Subcutaneous abdominal adipose tissue (tissue), 5 donors: Measurements from ENCODE around the gene ADCY4.
A peak's percentile ranks its signal among the peaks of the same experiment; 100 is the strongest.

Source experiments
- H3K27ac ChIP-seq: one replicate; pipeline ENCODE4 v1.7.0; 2013; ENCODE audit warnings: low read depth, mild to moderate bottlenecking, inconsistent platforms, low read length, moderate library complexity
- H3K27me3 ChIP-seq, 5 donors: one replicate each; pipeline ENCODE4 v1.7.0; 2013; ENCODE audit warnings: low read length in 5 of 5, inconsistent platforms in 1 of 5; ENCODE audit not compliant: control insufficient read depth in 5 of 5, insufficient read depth in 4 of 5
- H3K36me3 ChIP-seq, 5 donors: one replicate each; pipeline ENCODE4 v1.7.0; 2013; ENCODE audit warnings: low read length in 5 of 5; ENCODE audit not compliant: control insufficient read depth in 5 of 5, insufficient read depth in 5 of 5
- H3K4me1 ChIP-seq, 5 donors: one replicate each; pipeline ENCODE4 v1.7.0; 2013; ENCODE audit warnings: low read length in 5 of 5, mild to moderate bottlenecking in 3 of 5, moderate library complexity in 1 of 5; ENCODE audit not compliant: control insufficient read depth in 5 of 5, insufficient read depth in 5 of 5
- H3K4me3 ChIP-seq, 5 donors: one replicate each; pipeline ENCODE4 v1.7.0; 2013; ENCODE audit warnings: low read length in 5 of 5, low read depth in 1 of 5
- H3K9ac ChIP-seq, 5 donors: one replicate each; pipeline ENCODE4 v1.7.0; 2013; ENCODE audit warnings: low read length in 5 of 5, mild to moderate bottlenecking in 4 of 5, moderate library complexity in 3 of 5
- H3K9me3 ChIP-seq, 5 donors: one replicate each; pipeline ENCODE4 v1.7.0; 2013; ENCODE audit warnings: low read length in 5 of 5; ENCODE audit not compliant: control insufficient read depth in 5 of 5
- donor health status: healthy.
- donor health status: healthy.
- donor health status: healthy.
- donor health status: healthy.
- donor health status: healthy.

ADCY4 gene

DNA sequence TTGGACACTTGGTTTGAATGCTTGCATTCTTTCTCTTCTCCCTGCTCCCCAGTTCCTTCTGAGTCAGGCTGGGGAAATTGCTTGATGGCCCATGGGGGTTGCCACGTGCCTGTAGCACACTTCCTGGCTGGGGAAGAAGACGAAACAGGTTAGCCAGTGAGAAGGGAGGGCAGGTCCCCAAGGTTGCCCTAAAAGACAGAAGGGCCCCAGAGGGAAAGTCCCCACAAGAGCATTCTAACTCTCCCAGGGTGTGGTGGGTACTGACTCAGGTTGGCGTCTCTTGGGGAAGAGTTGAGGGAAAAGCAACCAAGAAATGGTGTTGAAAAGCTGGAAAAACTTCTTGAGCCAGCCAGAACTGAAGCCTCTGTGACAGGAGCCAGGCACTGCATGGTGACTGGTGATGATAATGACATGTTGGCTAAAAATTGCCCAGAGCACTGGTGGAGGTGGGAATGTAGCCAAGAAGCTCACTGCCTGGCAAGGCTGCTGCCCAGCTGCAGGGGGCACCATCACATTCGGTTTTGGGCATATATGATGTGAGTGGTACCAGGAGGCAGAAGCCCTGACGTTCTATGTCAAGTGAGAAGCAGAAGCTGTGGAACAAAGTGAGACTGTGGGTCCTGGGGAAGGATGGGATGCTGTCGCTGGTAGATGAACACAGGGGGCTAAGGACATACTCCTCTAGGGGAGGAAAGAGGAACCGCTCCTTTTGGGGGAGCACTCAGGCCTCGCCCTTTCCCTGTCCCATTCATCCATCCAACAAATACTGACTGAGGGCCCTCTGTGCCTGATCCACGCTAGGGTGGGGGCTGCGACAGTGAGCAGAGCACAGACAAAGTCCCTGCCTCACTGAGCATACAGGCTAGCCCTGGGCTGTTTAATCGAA, 55.3 kb downstream of the ADCY4 start:
- H3K4me3 ChIP-seq: no peak overlapping the region
- H3K9me3 ChIP-seq: no peaks in the 10 kb centered on the region
- H3K27ac ChIP-seq: no peak overlapping the region
- H3K36me3 ChIP-seq: no peaks in the 10 kb centered on the region
- H3K4me1 ChIP-seq: peaks cover 3 to 78% (median 66%) of the 10 kb centered on the region in 5 donors
- no peaks in the 10 kb centered on the region for H3K27me3 ChIP-seq
- H3K9ac ChIP-seq: no peak overlapping the region

DNA sequence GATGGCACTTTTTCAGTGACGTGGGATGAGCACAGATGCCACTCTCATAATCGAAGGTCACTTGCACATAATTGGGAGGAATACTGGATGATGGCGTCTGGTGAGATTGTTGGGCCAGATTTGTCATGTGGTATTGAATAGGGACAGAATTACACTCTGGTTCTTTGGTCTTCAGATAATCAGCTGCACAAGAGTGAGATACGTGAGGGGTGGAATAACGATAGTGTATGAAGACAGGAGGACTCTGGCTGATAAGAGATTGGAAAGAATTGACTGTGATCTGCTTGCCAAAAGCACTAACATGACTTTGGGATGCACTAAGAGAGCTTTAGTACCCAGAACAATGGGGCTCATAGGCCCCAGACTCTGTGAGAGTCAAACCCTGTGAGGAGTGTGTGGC, 56.4 kb downstream of the ADCY4 start:
- Histone ChIP-seq H3K27ac (peak overlapping the region; percentile 51), H3K9ac (no peak overlapping the region), H3K36me3 (no peaks in the 10 kb centered on the region), H3K27me3 (no peaks in the 10 kb centered on the region), H3K9me3 (no peaks in the 10 kb centered on the region), H3K4me1 (peaks cover 3 to 77% (median 66%) of the 10 kb centered on the region in 5 donors), H3K4me3 (no peak overlapping the region)

DNA sequence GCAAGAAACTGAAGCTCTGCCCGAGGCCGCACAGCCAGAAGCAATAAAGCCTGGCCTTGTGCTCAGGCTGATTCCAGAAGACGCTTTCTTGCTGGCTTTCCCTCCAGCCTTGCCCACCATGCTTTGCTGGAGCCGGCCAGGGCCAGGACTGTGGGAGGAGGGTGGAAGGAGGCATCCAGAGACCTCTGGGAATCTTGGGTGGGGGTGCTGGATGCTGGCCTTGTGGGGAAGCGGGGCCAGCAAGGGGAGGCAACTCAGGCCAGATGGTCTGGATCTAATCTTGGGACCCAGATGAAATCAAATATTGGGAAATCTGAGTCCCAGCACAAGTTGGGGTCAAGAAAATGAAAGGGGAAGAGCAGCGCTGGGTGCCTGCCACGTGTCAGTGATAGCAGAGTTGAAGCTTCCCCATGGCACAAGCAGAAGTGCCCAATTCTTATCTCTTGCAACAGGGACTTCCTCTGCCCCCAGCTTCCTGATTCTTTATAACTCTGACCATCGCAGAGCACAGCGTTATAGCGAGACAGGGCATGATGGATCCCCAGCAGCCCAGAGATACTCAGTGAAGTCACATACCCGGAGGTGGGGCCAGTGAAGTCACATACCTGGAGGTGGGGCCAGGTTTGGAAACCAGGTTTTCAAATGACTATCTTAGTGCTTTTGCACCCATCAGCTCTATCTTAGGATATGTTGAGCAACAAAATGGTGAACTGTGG, 57.1 kb downstream of the ADCY4 start:
- Histone ChIP-seq H3K9ac (peak overlapping the region in 1 of 5 donors; percentile 9), H3K4me1 (peaks cover 3 to 81% (median 68%) of the 10 kb centered on the region in 5 donors), H3K9me3 (no peaks in the 10 kb centered on the region), H3K27me3 (no peaks in the 10 kb centered on the region), H3K27ac (peak overlapping the region; percentile 51), H3K4me3 (peak overlapping the region in 1 of 5 donors; percentile 31), H3K36me3 (no peaks in the 10 kb centered on the region)

DNA sequence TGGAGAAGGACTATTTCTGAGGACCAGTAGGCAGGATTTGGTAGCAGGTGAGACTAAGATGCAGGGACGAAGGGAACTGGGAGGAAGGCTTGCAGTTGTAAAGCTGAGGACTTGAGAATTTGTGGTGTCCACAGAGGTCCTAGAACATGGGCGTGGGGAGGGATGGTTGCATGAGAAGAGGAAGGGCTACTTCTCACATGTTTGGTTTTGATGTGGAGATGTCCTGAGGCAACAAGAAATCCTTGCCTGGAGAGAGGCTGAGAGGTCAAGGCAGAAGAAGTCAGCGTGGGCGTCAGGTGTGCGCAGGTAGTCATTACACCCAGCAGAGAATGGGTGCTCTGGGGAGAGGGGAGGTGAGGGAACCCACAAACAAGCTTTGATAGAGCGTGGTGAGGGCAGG, 57.8 kb downstream of the ADCY4 start:
- no peak overlapping the region for H3K9ac ChIP-seq
- H3K4me1 ChIP-seq: peaks cover 3 to 79% (median 75%) of the 10 kb centered on the region in 5 donors
- H3K4me3 ChIP-seq: peak overlapping the region in 1 of 5 donors; percentile 31
- no peaks in the 10 kb centered on the region for H3K36me3 ChIP-seq
- peak overlapping the region; percentile 51 for H3K27ac ChIP-seq
- no peaks in the 10 kb centered on the region for H3K27me3 ChIP-seq
- no peaks in the 10 kb centered on the region for H3K9me3 ChIP-seq

DNA sequence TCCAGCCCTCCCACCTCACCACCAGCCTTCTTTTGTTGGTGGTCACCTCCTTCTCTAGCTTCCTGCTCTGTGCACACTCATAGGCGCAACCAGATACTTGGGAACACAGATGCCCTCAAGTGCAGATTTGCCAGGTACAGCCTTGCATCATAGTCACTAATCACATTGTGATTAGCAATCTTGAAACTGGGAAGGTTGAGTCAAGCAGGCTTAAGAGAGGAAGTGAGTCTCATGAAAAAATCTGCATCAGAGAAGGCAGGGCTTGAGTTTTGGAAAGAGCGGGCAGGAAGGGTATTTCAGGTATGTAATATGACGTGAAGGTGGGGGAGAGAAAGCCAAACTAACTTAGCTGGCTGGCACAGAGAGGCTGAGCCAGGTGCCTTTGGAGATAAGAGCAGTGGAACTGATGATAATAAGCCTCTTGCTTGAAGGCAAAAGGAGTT, 60.7 kb downstream of the ADCY4 start:
- H3K27ac ChIP-seq: peak overlapping the region; percentile 64

DNA sequence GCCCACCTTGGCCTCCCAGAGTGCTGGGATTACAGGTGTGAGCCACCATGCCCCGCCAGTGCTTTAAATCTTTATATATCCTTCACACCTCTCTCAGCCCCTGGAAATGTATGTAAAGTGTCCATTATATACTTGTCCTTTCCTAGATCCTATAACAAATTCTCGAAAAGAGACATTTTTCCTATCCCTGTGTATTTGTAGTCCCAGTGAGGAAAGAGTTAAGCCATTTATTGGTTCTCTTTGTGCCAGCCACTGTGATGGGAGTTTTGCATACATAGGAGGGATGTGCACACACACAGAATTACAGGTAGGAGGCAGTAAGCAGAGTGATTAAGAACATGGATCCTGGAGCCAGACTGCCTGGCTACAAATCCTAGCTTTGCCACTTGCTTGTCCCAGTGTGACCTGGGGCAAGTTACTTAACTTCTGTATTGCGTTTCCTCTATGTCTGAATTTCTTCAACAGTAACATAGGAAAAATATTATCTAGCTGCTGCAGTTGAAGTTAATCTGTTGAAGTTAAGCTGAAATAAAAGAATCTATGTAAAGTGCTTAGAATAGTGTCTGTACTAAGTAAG, 61.4 kb downstream of the ADCY4 start:
- Histone ChIP-seq H3K36me3 (peaks cover 0 to 16% (median 11%) of the 10 kb centered on the region in 5 donors), H3K9me3 (no peaks in the 10 kb centered on the region), H3K4me1 (peaks cover 4 to 65% (median 61%) of the 10 kb centered on the region in 5 donors), H3K9ac (no peak overlapping the region), H3K27me3 (no peaks in the 10 kb centered on the region), H3K4me3 (no peak overlapping the region), H3K27ac (peak overlapping the region; percentile 64)

More for the DNA sequence above, 60.7 kb downstream of the ADCY4 start:
- Histone ChIP-seq H3K27me3 (no peaks in the 10 kb centered on the region), H3K4me1 (peaks cover 4 to 71% (median 67%) of the 10 kb centered on the region in 5 donors), H3K9ac (no peak overlapping the region), H3K36me3 (peaks cover 0 to 10% (median 7%) of the 10 kb centered on the region in 5 donors), H3K9me3 (no peaks in the 10 kb centered on the region), H3K4me3 (no peak overlapping the region)

DNA sequence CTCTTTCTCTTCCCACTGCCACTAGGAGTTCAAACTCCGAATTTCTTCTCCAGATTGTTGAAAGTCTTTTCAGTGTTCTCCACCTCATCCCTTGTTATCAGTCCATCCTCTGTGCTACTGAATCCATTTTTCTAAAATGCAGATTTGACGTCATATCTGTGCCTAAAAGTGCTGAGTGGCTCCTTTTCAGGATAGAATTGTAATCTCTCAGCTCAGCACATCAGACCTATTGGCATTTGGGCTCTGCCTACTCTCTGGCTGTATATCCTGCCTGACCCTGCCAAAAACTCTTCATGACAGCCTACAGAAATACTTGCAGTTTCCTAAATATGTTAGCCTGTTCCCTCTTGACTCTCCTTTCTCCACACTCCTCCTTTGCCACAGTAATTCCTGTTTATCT, 62.4 kb downstream of the ADCY4 start:
- Histone ChIP-seq H3K27me3 (no peaks in the 10 kb centered on the region), H3K27ac (no peak overlapping the region), H3K9me3 (no peaks in the 10 kb centered on the region), H3K4me1 (peaks cover 4 to 54% (median 51%) of the 10 kb centered on the region in 5 donors), H3K36me3 (peaks cover 0 to 26% (median 20%) of the 10 kb centered on the region in 5 donors), H3K4me3 (no peak overlapping the region), H3K9ac (no peak overlapping the region)

DNA sequence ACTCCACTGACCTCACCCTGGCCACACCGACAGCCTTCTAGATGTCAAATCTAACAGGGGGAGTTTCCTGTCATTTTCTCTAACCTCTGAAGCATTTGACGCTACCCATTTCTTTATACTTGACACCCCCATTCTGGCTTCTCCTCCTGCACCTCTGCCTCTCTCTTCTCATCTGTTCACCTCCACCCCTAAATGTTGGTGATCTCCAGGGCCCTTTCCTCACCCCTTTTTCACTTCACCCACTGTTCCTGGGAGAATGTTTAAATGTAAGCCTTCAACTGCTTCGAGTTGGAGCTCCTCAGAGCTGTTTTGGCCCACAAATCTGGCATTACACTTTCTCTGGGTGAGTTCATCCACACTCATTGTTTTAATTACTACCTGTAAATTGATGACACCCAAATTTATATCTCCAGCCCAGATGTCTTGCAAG, 63.0 kb downstream of the ADCY4 start:
- H3K9ac ChIP-seq: peak overlapping the region; percentile 42 to 97 (median 95)

DNA sequence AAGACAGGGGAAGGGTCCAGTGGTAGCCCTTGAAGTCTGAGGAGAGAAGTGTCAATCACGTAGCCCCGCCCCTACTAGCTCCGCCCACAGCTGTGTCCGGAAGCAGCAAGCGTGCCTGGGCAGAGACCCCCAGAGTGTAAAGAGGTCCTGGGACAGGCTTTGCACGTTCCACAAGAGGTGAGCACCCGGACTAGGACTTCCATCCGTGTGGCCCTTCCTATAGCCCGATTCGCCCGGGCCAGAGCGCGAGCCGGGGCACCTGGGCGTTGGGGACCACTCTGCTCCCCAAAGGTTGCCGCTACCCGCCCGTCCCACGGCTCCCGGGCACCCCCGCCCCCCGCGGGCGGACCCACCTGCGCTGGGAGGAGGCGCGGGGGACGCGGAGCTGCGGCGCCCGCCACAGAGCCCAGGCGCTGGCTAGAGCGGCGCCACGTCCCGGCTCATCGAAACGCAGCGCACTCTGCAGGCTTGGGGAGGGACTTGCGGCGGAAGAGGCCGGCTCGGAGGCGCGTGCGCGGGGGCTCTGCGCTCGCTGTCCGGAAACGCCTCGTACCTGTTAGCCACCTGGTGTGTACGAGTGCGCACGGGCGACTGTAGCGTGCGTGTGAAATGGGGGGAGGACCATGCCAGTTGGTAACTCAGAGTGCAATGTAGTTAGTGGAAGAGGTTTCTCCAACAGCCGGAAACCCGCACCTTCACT, 63.6 kb downstream of the ADCY4 start, which contains the start of gene RABGGTA:
TSS of gene RABGGTA (minus strand) at position 464 of the 700 bp plus-strand sequence. CDS start 482 bp downstream, outside the sequence.
- peak within 1 kb of the TSS; percentile 63 to 97 (median 95) for H3K9ac ChIP-seq
- peaks cover 4 to 47% (median 44%) of the 10 kb centered on the region in 5 donors for H3K4me1 ChIP-seq
- no peaks in the 10 kb centered on the region for H3K9me3 ChIP-seq
- no peaks in the 10 kb centered on the region for H3K27me3 ChIP-seq
- H3K4me3 ChIP-seq: peak within 1 kb of the TSS; percentile 91 to 94 (median 91)
- H3K36me3 ChIP-seq: peaks cover 0 to 38% (median 32%) of the 10 kb centered on the region in 5 donors
- peak within 1 kb of the TSS; percentile 92 for H3K27ac ChIP-seq

More for the DNA sequence above, 63.0 kb downstream of the ADCY4 start:
- Histone ChIP-seq H3K27ac (peak overlapping the region; percentile 92), H3K4me3 (peak overlapping the region; percentile 91 to 94 (median 91)), H3K9me3 (no peaks in the 10 kb centered on the region), H3K36me3 (peaks cover 0 to 32% (median 26%) of the 10 kb centered on the region in 5 donors), H3K4me1 (peaks cover 4 to 48% (median 44%) of the 10 kb centered on the region in 5 donors), H3K27me3 (no peaks in the 10 kb centered on the region)
